Parathyroid adenoma (tissue), 2 donors: ENCODE measurements around the gene CATSPERE.

Source experiments
- H2AFZ ChIP-seq: fragments of 300-600 bp; sonication (generic); one replicate; pipeline ENCODE4 v1.7.0; 2017; ENCODE audit warnings: antibody characterized with exemption, mild to moderate bottlenecking
- H3K27ac ChIP-seq: fragments of 300-600 bp; sonication (generic); one replicate; pipeline ENCODE4 v1.7.0; 2017
- H3K27me3 ChIP-seq: fragments of 300-600 bp; sonication (generic); one replicate; pipeline ENCODE4 v1.7.0; 2017; ENCODE audit warnings: low read length; ENCODE audit not compliant: control insufficient read depth, insufficient read depth
- H3K36me3 ChIP-seq: fragments of 300-600 bp; sonication (generic); one replicate; pipeline ENCODE4 v1.7.0; 2017; ENCODE audit warnings: low read length; ENCODE audit not compliant: control insufficient read depth, insufficient read depth
- H3K4me1 ChIP-seq: fragments of 300-600 bp; sonication (generic); one replicate; pipeline ENCODE4 v1.7.0; 2017; ENCODE audit warnings: control low read depth
- H3K4me2 ChIP-seq: fragments of 300-600 bp; sonication (generic); one replicate; pipeline ENCODE4 v1.7.0; 2017; ENCODE audit warnings: low read length
- H3K4me3 ChIP-seq: fragments of 300-600 bp; sonication (generic); one replicate; pipeline ENCODE4 v1.7.0; 2017; ENCODE audit warnings: low read depth, low read length
- H3K79me2 ChIP-seq: fragments of 300-600 bp; sonication (generic); one replicate; pipeline ENCODE4 v1.7.0; 2017; ENCODE audit warnings: control low read depth
- H3K9ac ChIP-seq: fragments of 300-600 bp; sonication (generic); one replicate; pipeline ENCODE4 v1.7.0; 2017; ENCODE audit warnings: mild to moderate bottlenecking
- H3K9me3 ChIP-seq: fragments of 300-600 bp; sonication (generic); one replicate; pipeline ENCODE4 v1.7.0; 2017; ENCODE audit warnings: low read length; ENCODE audit not compliant: control insufficient read depth
- TF ChIP-seq, protein P1 (sequence below): fragments of 300-600 bp; sonication (generic); IDR thresholded peaks from one replicate; pipeline ENCODE4 v1.7.0; 2017; ENCODE audit warnings: antibody characterized with exemption, mild to moderate bottlenecking
- donor health status: primary hyperparathyroidism.

The CATSPERE gene

GRCh38 chr1:244583358-244583982 is 122.4 kb downstream of the CATSPERE start:
- TF ChIP-seq, protein P1, sequence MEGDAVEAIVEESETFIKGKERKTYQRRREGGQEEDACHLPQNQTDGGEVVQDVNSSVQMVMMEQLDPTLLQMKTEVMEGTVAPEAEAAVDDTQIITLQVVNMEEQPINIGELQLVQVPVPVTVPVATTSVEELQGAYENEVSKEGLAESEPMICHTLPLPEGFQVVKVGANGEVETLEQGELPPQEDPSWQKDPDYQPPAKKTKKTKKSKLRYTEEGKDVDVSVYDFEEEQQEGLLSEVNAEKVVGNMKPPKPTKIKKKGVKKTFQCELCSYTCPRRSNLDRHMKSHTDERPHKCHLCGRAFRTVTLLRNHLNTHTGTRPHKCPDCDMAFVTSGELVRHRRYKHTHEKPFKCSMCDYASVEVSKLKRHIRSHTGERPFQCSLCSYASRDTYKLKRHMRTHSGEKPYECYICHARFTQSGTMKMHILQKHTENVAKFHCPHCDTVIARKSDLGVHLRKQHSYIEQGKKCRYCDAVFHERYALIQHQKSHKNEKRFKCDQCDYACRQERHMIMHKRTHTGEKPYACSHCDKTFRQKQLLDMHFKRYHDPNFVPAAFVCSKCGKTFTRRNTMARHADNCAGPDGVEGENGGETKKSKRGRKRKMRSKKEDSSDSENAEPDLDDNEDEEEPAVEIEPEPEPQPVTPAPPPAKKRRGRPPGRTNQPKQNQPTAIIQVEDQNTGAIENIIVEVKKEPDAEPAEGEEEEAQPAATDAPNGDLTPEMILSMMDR = no peak
- no peaks in the 10 kb centered on the region for H3K36me3 ChIP-seq
- no peak overlapping the region for H3K9ac ChIP-seq
- H3K4me2 ChIP-seq = no peak overlapping the region
- H3K4me1 ChIP-seq = no peaks in the 10 kb centered on the region
- no peak overlapping the region for H3K4me3 ChIP-seq
- no peak overlapping the region for H2AFZ ChIP-seq
- H3K79me2 ChIP-seq = no peaks in the 10 kb centered on the region
- no peaks in the 10 kb centered on the region for H3K9me3 ChIP-seq
- H3K27ac ChIP-seq = no peak overlapping the region
- H3K27me3 ChIP-seq = no peaks in the 10 kb centered on the region

DNA sequence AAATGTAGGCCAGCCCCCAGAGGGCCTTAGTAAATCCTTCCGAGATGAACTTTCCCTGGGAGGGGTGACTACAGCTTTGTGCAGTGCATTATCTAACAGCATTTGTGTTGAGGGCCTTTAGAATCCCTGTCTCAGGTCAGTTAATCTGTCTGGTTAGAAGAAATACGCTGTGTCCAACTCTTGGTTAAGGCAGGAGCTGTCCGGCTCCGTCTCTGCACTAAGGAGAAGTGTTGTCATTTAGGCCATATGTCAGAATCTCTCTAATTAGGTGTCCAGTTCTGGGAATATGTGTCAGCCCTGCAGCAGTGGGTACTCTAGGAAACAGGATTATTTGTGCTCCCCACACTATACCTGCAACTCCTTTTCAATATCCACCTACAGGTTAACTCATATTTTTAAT is 124.8 kb downstream of the CATSPERE start:
- Histone ChIP-seq H2AFZ (no peak overlapping the region), H3K27me3 (no peaks in the 10 kb centered on the region), H3K4me2 (no peak overlapping the region)

GRCh38 chr1:244590670-244591069 is 129.6 kb downstream of the CATSPERE start:
- Histone ChIP-seq H3K27ac (no peak overlapping the region), H3K27me3 (no peaks in the 10 kb centered on the region), H3K4me3 (no peak overlapping the region), H3K9ac (no peak overlapping the region), H3K4me2 (no peak overlapping the region), H2AFZ (no peak overlapping the region), H3K36me3 (no peaks in the 10 kb centered on the region), H3K4me1 (no peaks in the 10 kb centered on the region), H3K79me2 (no peaks in the 10 kb centered on the region), H3K9me3 (peaks cover 3% of the 10 kb centered on the region)
- TF ChIP-seq, protein P1 = no peak

More for the DNA sequence above, 124.8 kb downstream of the CATSPERE start:
- Histone ChIP-seq H3K4me3 (no peak overlapping the region), H3K9me3 (peaks cover 3% of the 10 kb centered on the region), H3K4me1 (no peaks in the 10 kb centered on the region), H3K79me2 (no peaks in the 10 kb centered on the region), H3K27ac (no peak overlapping the region), H3K36me3 (no peaks in the 10 kb centered on the region), H3K9ac (no peak overlapping the region)
- TF ChIP-seq, protein P1 = no peak

- TF ChIP-seq, protein P1 = no peak
- Histone ChIP-seq H3K4me2 (no peak overlapping the region), H3K4me3 (no peak overlapping the region), H3K36me3 (no peaks in the 10 kb centered on the region), H3K9me3 (no peaks in the 10 kb centered on the region), H3K9ac (no peak overlapping the region), H3K79me2 (no peaks in the 10 kb centered on the region), H3K4me1 (no peaks in the 10 kb centered on the region), H3K27ac (no peak overlapping the region), H2AFZ (no peak overlapping the region), H3K27me3 (no peaks in the 10 kb centered on the region)
These were observed 137.5 kb downstream of the CATSPERE start for GRCh38 chr1:244598611-244599010.

DNA sequence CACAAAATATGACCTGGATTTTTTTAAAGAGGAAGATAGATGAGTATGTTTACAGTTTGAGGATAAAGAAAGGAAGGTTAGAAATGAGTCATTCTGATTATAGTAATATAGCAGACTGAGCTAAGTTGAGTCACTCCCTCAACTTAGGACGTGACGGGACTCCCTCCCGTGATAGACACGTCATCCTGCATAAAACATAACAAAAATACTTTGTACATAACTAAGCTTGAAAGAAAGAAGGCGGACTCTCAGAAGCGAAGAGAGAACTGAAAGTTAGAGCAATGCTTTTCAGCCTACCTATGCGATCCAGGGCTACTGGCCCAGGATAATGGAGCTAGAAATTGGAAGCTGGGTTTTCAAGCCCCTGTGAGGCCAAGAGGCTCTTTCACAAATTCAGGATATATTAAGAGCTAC is 138.9 kb downstream of the CATSPERE start:
- H3K27me3 ChIP-seq = no peaks in the 10 kb centered on the region
- no peak overlapping the region for H3K4me2 ChIP-seq
- no peaks in the 10 kb centered on the region for H3K36me3 ChIP-seq
- no peak overlapping the region for H3K9ac ChIP-seq
- no peak overlapping the region for H3K4me3 ChIP-seq
- no peak overlapping the region for H2AFZ ChIP-seq
- TF ChIP-seq, protein P1 = no peak
- no peaks in the 10 kb centered on the region for H3K79me2 ChIP-seq
- no peaks in the 10 kb centered on the region for H3K9me3 ChIP-seq
- no peaks in the 10 kb centered on the region for H3K4me1 ChIP-seq
- no peak overlapping the region for H3K27ac ChIP-seq
